Breast epithelium (tissue), 4 donors: ENCODE results near the gene KCNJ4. TPM values are rescaled to one million over a fixed set of nuclear protein-coding genes. Genes with fewer than 3 reads are reported as not detected.

Experiments
- DNase-seq, 2 donors: peaks; one replicate each; pipeline ENCODE4 v3.0.0-alpha.2; 2019; ENCODE audit warnings: low spot score in 2 of 2
- H3K27ac ChIP-seq, 2 donors: fragments of 200-600 bp; sonication (generic) in 1 of 2; one replicate each; pipeline ENCODE4 v1.5.1; 2016 to 2019; ENCODE audit warnings: mild to moderate bottlenecking in 1 of 2
- H3K27me3 ChIP-seq, 2 donors: fragments of 200-600 bp; sonication (generic) in 1 of 2; one replicate each; pipeline versions ENCODE4 v1.5.1 to v1.6.0; 2017 to 2019; ENCODE audit warnings: control low read depth in 1 of 2, mild to moderate bottlenecking in 1 of 2
- H3K36me3 ChIP-seq: fragments of 200-600 bp; one replicate; pipeline ENCODE4 v1.5.1; 2019
- H3K4me1 ChIP-seq, 2 donors: fragments of 200-600 bp; sonication (generic); one replicate each; pipeline ENCODE4 v1.5.1; 2016 to 2019; ENCODE audit warnings: control low read depth in 1 of 2
- H3K4me3 ChIP-seq, 3 donors: fragments of 200-600 bp; sonication (generic); 1 replicate in 2 of 3; 2 replicates in 1 of 3; pipeline ENCODE4 v1.5.1; 2016 to 2019; ENCODE audit warnings: mild to moderate bottlenecking in 3 of 3, moderate library complexity in 2 of 3
- H3K9me3 ChIP-seq, 2 donors: fragments of 200-600 bp; sonication (generic) in 1 of 2; one replicate each; pipeline ENCODE4 v1.5.1; 2016 to 2019; ENCODE audit warnings: control low read depth in 1 of 2
- POLR2A ChIP-seq: fragments of 450-650 bp; IDR thresholded peaks from one replicate; pipeline ENCODE4 v1.6.1; 2016; ENCODE audit warnings: antibody characterized with exemption, mild to moderate bottlenecking, moderate library complexity
- POLR2AphosphoS5 ChIP-seq, 3 donors: sonication (generic); formaldehyde crosslinking; IDR thresholded peaks; one replicate each; pipeline ENCODE4 v1.6.1; 2017; ENCODE audit warnings: antibody characterized with exemption in 3 of 3
- intact Hi-C: fragments of 100-400 bp; cut with DNase I; formaldehyde crosslinking; loops from one replicate; pipeline ENCODE4 v1.15.1; 2023; ENCODE audit warnings: low total_unique reads
- total RNA-seq, 3 donors: library from RNA; depleted of rRNA; stranded (reverse); fragments of >200 nt; gene quantifications; one replicate each; pipeline ENCODE4 v1.1.0, GENCODE V29; 2016
- TF ChIP-seq, protein P1 (sequence below), 3 donors: fragments of 450-650 bp; IDR thresholded peaks; one replicate each; pipeline ENCODE4 v1.5.1; 2016 to 2017; ENCODE audit warnings: antibody characterized with exemption in 3 of 3, mild to moderate bottlenecking in 3 of 3, moderate library complexity in 3 of 3

KCNJ4 gene
- total RNA-seq, 3 donors from 2014 or later, result not detected

DNA sequence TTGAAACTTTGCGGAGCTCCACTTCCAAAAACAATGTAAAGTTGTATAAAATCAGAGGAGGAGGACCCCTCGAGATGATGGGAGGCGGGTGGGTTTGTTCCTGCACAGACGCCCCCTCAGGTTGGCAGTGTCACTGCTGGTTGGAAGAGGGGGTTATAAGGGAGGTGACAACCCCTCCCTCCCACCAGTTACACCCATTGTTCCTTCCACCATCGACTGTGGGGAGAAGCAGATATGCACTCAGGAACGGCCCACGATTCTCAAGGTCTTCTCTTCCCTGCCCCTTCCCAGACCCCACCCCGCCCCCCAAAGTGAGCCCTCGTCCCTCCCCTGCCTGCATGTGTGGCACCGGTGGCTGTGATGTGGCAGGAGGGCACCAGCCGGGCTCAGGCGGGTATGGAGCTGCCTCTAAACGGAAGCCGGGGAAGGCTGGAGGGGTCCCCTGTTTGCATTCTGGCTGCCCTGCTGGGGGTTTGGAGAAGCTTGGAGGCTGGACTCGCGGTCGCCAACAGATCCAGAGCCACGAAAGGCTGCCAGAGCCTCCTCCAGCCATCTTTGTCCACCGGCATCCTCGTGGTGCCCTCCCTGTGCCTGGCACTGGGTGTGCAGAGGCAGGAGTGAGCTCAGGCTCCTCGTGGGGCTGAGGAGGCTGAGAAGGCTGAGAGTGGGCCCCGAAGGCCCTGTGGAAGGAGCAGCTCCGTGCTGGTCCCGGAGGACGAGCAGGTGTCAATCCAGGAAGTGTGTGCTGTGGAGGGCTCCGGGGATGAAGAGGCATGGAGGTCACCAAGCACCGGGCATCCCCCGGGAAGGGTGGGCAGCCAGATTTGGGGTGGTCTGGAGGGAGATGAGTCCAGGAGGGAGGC lies 13.7 kb upstream of the KCNJ4 start:
- no peaks in the 10 kb centered on the region for H3K27me3 ChIP-seq
- no peaks in the 10 kb centered on the region for H3K36me3 ChIP-seq
- H3K27ac ChIP-seq, result peak overlapping the region; percentile 55 to 56
- DNase-seq, result no peak
- H3K4me1 ChIP-seq, result no peaks in the 10 kb centered on the region
- peak overlapping the region; percentile 58 to 93 (median 59) for H3K4me3 ChIP-seq
- intact Hi-C loops, result no loop called here
- TF ChIP-seq, protein P1, sequence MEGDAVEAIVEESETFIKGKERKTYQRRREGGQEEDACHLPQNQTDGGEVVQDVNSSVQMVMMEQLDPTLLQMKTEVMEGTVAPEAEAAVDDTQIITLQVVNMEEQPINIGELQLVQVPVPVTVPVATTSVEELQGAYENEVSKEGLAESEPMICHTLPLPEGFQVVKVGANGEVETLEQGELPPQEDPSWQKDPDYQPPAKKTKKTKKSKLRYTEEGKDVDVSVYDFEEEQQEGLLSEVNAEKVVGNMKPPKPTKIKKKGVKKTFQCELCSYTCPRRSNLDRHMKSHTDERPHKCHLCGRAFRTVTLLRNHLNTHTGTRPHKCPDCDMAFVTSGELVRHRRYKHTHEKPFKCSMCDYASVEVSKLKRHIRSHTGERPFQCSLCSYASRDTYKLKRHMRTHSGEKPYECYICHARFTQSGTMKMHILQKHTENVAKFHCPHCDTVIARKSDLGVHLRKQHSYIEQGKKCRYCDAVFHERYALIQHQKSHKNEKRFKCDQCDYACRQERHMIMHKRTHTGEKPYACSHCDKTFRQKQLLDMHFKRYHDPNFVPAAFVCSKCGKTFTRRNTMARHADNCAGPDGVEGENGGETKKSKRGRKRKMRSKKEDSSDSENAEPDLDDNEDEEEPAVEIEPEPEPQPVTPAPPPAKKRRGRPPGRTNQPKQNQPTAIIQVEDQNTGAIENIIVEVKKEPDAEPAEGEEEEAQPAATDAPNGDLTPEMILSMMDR (IDR thresholded peaks at IDR 0.05), result peak in 1 of 3 donors; percentile 18
- TF ChIP-seq POLR2AphosphoS5 (IDR thresholded peaks at IDR 0.05) (no peak), POLR2A (no peak)
- H3K9me3 ChIP-seq, result no peaks in the 10 kb centered on the region

DNA sequence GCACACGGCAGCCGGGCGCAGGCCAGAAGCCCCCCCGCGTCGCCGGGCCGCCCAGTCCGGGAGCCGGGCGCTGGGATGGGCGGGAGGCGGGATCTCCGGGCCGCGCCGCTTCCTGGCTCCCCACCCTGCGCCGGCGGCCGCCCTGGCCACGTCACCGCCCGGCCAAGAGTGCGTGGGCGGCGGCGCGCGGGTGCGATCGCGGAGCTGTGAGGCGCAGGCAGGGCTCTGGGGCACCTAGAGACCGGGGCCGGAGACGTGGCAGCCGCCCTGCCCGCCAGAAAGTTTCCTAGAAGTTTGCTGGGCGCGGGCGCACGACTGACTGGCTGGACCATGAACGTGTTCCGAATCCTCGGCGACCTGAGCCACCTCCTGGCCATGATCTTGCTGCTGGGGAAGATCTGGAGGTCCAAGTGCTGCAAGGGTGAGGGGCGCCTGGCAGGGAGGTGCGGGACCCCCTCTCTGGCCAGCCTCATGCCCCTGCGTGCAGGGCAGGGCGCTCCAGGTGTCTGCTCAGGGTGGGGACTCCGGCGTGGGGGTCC lies 13.0 kb upstream of the KCNJ4 start, which contains the start of gene KDELR3:
TSS of gene KDELR3 (plus strand) at position 193 of the 539 bp plus-strand sequence. CDS start at position 331, 138 bp downstream.
- intact Hi-C loops, result no loop called here
- Histone ChIP-seq H3K27ac (peak within 1 kb of the TSS; percentile 55 to 56), H3K4me3 (peak within 1 kb of the TSS; percentile 58 to 93 (median 59)), H3K4me1 (no peaks in the 10 kb centered on the region), H3K9me3 (no peaks in the 10 kb centered on the region), H3K27me3 (peaks cover 0 to 2% of the 10 kb centered on the region in 2 donors), H3K36me3 (no peaks in the 10 kb centered on the region)
- DNase-seq, result peak in 1 of 2 donors; percentile 41
- TF ChIP-seq, protein P1 (IDR thresholded peaks at IDR 0.05), result no peak
- TF ChIP-seq POLR2AphosphoS5 (IDR thresholded peaks at IDR 0.05), result peak in 1 of 3 donors; percentile 33
- no peak for TF ChIP-seq POLR2A

DNA sequence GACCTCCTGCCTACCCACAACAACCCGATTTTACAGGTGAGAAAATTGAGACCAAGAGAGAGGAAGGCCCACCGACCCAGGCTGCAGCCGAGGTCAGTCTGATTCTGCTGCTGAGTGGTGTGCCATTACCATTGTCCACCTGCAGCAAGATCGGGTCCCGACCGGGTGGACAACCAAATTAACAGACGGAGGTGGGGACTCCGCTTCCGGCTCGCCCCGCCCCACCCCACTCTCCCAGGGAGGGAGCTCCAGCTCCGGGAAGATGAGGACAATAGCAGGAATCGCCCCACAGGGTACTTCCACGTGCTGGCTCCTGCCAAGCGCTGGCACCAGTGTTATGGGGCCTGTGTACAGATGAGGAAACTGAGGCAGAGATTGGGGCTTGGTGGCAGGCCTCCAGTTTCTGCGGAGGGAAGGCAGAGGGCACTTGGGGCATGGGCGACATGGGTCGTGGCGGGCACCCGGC lies 12.5 kb upstream of the KCNJ4 start:
- TF ChIP-seq, protein P1 (IDR thresholded peaks at IDR 0.05), result no peak
- Histone ChIP-seq H3K27ac (peak overlapping the region; percentile 55 to 56), H3K4me1 (no peaks in the 10 kb centered on the region), H3K4me3 (peak overlapping the region; percentile 58 to 93 (median 59)), H3K36me3 (no peaks in the 10 kb centered on the region), H3K27me3 (peaks cover 0 to 3% of the 10 kb centered on the region in 2 donors), H3K9me3 (no peaks in the 10 kb centered on the region)
- intact Hi-C loops, result no loop called here
- DNase-seq, result peak in 1 of 2 donors; percentile 43

DNA sequence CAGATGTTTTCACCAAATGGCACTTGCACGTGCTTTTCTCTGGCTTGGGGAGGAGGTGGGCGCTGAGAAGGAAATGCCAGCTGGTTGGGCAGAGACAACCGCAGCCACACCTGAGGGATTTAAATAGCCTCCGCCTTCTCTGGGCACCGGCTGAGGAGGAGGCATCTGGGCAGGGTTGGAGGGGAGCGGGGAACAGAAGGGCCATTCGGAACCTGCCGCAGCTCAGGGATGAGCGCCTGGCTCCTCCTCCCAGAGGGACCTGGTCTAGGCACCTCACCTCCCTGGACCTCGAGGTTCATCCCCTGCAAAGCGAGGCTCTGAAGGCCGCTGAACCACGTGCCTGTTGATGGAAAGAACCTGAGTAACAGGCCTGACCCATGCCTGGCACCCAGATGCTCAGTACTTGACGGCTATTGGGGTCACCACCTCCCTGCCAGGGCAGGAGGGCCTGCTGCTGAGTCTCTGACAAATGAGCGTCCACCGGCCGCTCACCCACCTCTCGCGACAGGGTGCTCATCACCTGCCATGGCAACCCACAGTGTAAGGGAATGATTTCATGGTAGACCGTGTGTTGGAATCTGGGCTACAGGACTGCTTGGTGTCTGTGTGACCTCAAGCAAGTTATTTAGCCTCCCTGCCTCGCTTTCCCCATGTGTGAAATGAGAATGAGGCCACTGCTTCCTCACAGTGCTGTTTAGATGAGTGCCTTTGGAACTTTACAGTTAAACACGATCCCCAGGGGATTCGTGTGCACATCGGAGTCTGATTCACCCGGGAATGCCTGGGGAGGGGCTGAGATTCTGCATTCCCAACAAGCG lies 10.9 kb upstream of the KCNJ4 start:
- Histone ChIP-seq H3K27me3 (peaks cover 0 to 3% of the 10 kb centered on the region in 2 donors), H3K9me3 (no peaks in the 10 kb centered on the region), H3K36me3 (no peaks in the 10 kb centered on the region), H3K4me3 (no peak overlapping the region), H3K27ac (no peak overlapping the region), H3K4me1 (no peaks in the 10 kb centered on the region)
- no peak for DNase-seq
- intact Hi-C loops, result no loop called here
- no peak for TF ChIP-seq POLR2AphosphoS5 (IDR thresholded peaks at IDR 0.05)
- no peak for TF ChIP-seq POLR2A
- TF ChIP-seq, protein P1 (IDR thresholded peaks at IDR 0.05), result no peak
